ENCODE results near the gene LRRC27.

The LRRC27 gene

GRCh38 chr10:132422903-132423825, 91.2 kb downstream of the LRRC27 start:
- H3K4me3 ChIP-seq (ENCODE audit: low read length) = no peak overlapping the region
- DNase-seq (ENCODE audit: low read depth) = peak; percentile 55
- TF ChIP-seq CTCF (conservative IDR thresholded peaks at IDR 0.05; ENCODE audit: low read length) = no peak

DNA sequence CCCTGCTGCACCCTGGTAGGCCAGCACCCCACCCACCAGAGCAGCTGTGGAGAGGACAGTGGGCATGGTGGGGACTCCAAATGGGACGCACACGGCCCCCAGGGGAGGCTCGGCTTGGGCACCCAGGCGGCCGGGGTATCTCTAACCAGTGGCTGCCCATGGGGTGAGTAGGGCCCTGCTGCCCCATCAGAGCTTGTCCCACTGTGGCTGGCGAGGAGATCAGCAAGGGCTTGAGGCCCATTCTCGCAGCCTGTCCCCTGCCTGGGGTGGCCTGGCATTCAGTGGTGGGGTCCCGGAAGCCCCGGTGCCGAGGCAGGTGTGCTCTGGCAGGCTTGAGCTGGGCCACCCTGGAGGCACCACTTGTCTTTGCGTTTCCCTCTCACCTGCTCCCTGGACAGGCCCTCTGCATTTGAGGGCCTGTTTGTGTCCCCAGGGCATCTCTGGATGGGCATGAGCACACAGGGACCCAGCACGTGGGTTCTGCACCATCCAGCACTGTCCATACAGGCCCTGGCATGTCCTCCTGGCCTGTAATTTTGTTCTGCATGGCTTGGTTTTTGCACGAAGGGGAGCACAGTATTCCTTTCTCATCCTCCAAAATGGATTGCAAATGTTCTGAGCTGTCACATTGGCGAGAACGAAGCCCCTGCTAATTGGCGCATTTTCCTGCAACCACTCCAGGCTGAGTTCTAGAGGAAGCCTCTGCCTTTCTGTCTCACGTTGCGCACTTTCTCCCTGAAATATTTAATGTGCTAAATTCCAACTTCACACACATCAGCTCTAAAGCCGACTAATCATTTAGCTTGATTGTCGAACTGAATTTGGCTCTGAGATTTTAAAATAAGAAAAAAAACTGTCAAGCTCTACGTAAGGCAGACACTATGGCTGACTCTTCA, 92.2 kb downstream of the LRRC27 start:
- DNase-seq (ENCODE audit: low read depth) = no peak
- H3K4me3 ChIP-seq (ENCODE audit: low read length) = no peak overlapping the region
- no peak for TF ChIP-seq CTCF (conservative IDR thresholded peaks at IDR 0.05; ENCODE audit: low read length)

GRCh38 chr10:132425029-132425756, 93.2 kb downstream of the LRRC27 start:
- no peak overlapping the region for H3K4me3 ChIP-seq (ENCODE audit: low read length)
- no peak for TF ChIP-seq CTCF (conservative IDR thresholded peaks at IDR 0.05; ENCODE audit: low read length)
- no peak for DNase-seq (ENCODE audit: low read depth)

- no peak for DNase-seq (ENCODE audit: low read depth)
- no peak for TF ChIP-seq CTCF (conservative IDR thresholded peaks at IDR 0.05; ENCODE audit: low read length)
- no peak overlapping the region for H3K4me3 ChIP-seq (ENCODE audit: low read length)
Observed at GRCh38 chr10:132425757-132426155, 93.8 kb downstream of the LRRC27 start.

GRCh38 chr10:132427006-132427771, 95.2 kb downstream of the LRRC27 start:
- no peak for DNase-seq (ENCODE audit: low read depth)
- no peak for TF ChIP-seq CTCF (conservative IDR thresholded peaks at IDR 0.05; ENCODE audit: low read length)
- no peak overlapping the region for H3K4me3 ChIP-seq (ENCODE audit: low read length)

GRCh38 chr10:132427939-132428367, 96.0 kb downstream of the LRRC27 start:
- TF ChIP-seq CTCF (conservative IDR thresholded peaks at IDR 0.05; ENCODE audit: low read length) = no peak
- no peak overlapping the region for H3K4me3 ChIP-seq (ENCODE audit: low read length)
- DNase-seq (ENCODE audit: low read depth) = no peak
